IMR-90 (cell line): Measurements from ENCODE around the gene SOX9.

Experiments
- CEBPB ChIP-seq: IDR thresholded peaks from 2 replicates; pipeline ENCODE4 v1.6.1; 2012; ENCODE audit warnings: low read depth, low read length, improper control_type of control experiment
- CHD1 ChIP-seq: IDR thresholded peaks from 2 replicates; pipeline ENCODE4 v1.6.1; 2012; ENCODE audit warnings: low read depth, low read length, improper control_type of control experiment
- POLR2A ChIP-seq: IDR thresholded peaks from 2 replicates; pipeline ENCODE4 v1.6.1; 2012; ENCODE audit warnings: mild to moderate bottlenecking, low read depth, low read length
- RCOR1 ChIP-seq: IDR thresholded peaks from 2 replicates; pipeline ENCODE4 v1.6.1; 2012; ENCODE audit warnings: mild to moderate bottlenecking, low read length, improper control_type of control experiment; ENCODE audit not compliant: insufficient replicate concordance
- RFX5 ChIP-seq: IDR thresholded peaks from 2 replicates; pipeline ENCODE4 v1.8.0; 2012; ENCODE audit warnings: low read depth, mild to moderate bottlenecking, low read length, moderate library complexity
- TF ChIP-seq, protein P1 (sequence below): conservative IDR thresholded peaks from 2 replicates; pipeline ENCODE4 v1.5.1; 2012; ENCODE audit warnings: mild to moderate bottlenecking, low read depth, low read length, improper control_type of control experiment

DNA sequence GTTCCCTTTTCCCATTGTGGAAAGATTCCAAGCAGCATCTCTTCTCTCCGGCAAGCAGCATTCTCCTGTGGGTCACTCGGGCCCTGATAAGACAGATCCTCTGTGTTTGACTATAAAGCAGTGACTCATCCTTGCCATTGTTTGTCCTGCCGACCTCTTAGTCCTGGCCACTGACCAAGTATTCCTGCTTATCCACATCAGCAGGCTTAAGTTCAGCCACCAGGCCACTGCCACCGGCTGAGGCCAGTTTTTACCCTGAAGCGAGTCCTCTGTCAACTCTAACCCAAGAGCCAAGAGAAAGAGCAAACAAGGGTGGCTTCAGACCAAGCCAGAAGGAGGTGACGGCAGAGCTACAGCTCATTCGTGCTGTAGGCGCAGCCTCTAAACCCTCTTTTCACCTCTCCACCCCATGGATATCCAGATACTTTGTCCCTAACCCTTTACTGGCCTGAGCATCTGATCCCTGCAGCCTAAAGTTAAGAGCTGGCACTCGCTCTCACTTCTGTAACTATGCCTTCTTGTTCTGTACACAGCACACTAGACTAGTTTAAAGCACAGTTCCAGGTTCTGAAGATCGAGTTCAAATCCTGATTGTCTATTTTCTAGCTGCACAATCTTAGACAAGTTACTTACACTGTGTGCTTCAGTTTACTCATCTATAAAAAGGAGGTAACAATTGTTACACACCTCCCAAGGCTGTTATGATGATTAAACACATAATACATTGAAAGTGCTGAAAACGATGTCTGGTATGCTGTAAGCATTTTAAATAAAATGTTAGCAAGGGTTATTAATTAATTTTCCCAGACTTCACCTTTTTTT is 31.0 kb downstream of the SOX9 start:
- TF ChIP-seq, protein P1, sequence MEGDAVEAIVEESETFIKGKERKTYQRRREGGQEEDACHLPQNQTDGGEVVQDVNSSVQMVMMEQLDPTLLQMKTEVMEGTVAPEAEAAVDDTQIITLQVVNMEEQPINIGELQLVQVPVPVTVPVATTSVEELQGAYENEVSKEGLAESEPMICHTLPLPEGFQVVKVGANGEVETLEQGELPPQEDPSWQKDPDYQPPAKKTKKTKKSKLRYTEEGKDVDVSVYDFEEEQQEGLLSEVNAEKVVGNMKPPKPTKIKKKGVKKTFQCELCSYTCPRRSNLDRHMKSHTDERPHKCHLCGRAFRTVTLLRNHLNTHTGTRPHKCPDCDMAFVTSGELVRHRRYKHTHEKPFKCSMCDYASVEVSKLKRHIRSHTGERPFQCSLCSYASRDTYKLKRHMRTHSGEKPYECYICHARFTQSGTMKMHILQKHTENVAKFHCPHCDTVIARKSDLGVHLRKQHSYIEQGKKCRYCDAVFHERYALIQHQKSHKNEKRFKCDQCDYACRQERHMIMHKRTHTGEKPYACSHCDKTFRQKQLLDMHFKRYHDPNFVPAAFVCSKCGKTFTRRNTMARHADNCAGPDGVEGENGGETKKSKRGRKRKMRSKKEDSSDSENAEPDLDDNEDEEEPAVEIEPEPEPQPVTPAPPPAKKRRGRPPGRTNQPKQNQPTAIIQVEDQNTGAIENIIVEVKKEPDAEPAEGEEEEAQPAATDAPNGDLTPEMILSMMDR: no peak
- TF ChIP-seq POLR2A: no peak
- no peak for TF ChIP-seq RCOR1
- TF ChIP-seq RFX5: no peak
- no peak for TF ChIP-seq CHD1
- TF ChIP-seq CEBPB: no peak
